DOHH2 (cell line): Measurements from ENCODE around the gene CKS1B.
"Not testable (repeated sequence)": the region's sequence is repeated elsewhere in the genome, so short reads cannot be mapped to it uniquely, and the experiment has no call there.

Experiments
- H3F3A ChIP-seq: fragments of 200-600 bp; sonication (generic), shearing (Covaris generic); 2 replicates; pipeline ENCODE4 v1.6.0; 2016; ENCODE audit warnings: antibody characterized with exemption, mild to moderate bottlenecking; ENCODE audit not compliant: control insufficient read depth, insufficient read depth
- H3K27ac ChIP-seq: fragments of 200-600 bp; sonication (generic); 2 replicates; pipeline ENCODE4 v1.5.1; 2014; ENCODE audit warnings: low read depth, mild to moderate bottlenecking, low read length, moderate library complexity
- H3K27me3 ChIP-seq: fragments of 200-600 bp; sonication (generic); 2 replicates; pipeline ENCODE4 v1.6.1; 2014; ENCODE audit warnings: mild to moderate bottlenecking, low read length, mixed read lengths; ENCODE audit not compliant: control insufficient read depth
- H3K36me3 ChIP-seq: fragments of 200-600 bp; sonication (generic); 2 replicates; pipeline ENCODE4 v1.6.1; 2014; ENCODE audit warnings: mild to moderate bottlenecking, low read length, moderate library complexity, mixed read lengths; ENCODE audit not compliant: control insufficient read depth
- H3K4me1 ChIP-seq: fragments of 200-600 bp; sonication (generic); 2 replicates; pipeline ENCODE4 v1.6.1; 2014; ENCODE audit warnings: mild to moderate bottlenecking, low read length, mixed read lengths; ENCODE audit not compliant: control insufficient read depth
- H3K4me2 ChIP-seq: fragments of 200-600 bp; sonication (generic); 2 replicates; pipeline ENCODE4 v1.6.0; 2014; ENCODE audit warnings: mild to moderate bottlenecking, low read length, moderate library complexity
- H3K4me3 ChIP-seq: fragments of 200-600 bp; sonication (generic); 2 replicates; pipeline ENCODE4 v1.5.1; 2014; ENCODE audit warnings: mild to moderate bottlenecking, low read length, mixed read lengths
- H3K79me2 ChIP-seq: fragments of 200-600 bp; sonication (generic); 2 replicates; pipeline ENCODE4 v1.6.1; 2014; ENCODE audit warnings: mild to moderate bottlenecking, low read length, mixed read lengths; ENCODE audit not compliant: control insufficient read depth
- H3K9me2 ChIP-seq: fragments of 200-600 bp; sonication (generic); replicated peaks from 2 replicates; pipeline ENCODE4 v1.6.1; 2014; ENCODE audit warnings: mild to moderate bottlenecking, low read length, mixed read lengths; ENCODE audit not compliant: control insufficient read depth
- H3K9me3 ChIP-seq: fragments of 200-600 bp; sonication (generic); 2 replicates; pipeline ENCODE4 v1.6.1; 2014; ENCODE audit warnings: antibody characterized with exemption, low read length, mixed read lengths; ENCODE audit not compliant: control insufficient read depth, insufficient read depth
- H4K20me1 ChIP-seq: fragments of 200-600 bp; sonication (generic); 2 replicates; pipeline ENCODE4 v1.6.0; 2014; ENCODE audit warnings: low read depth, mild to moderate bottlenecking, antibody characterized with exemption, low read length, moderate library complexity; ENCODE audit not compliant: control insufficient read depth, insufficient read depth
- CTCF ChIP-seq: fragments of 200-600 bp; sonication (generic); IDR thresholded peaks from one replicate; pipeline ENCODE4 v1.5.1; 2014; ENCODE audit warnings: antibody characterized with exemption, mild to moderate bottlenecking, low read depth, low read length; ENCODE audit not compliant: poor library complexity, severe bottlenecking
- EZH2phosphoT487 ChIP-seq: fragments of 200-600 bp; sonication (generic); IDR thresholded peaks from 2 replicates; pipeline ENCODE4 v1.6.1; 2017; ENCODE audit warnings: borderline replicate concordance, mild to moderate bottlenecking, antibody characterized with exemption, low read length, moderate library complexity, mixed read lengths

CKS1B gene

GRCh38 chr1:154994591-154994990, 20.1 kb downstream of the CKS1B start:
- Histone ChIP-seq H3K36me3 (peaks cover 13% of the 10 kb centered on the region), H3K4me2 (no peak overlapping the region), H3K27me3 (no peaks in the 10 kb centered on the region), H3K4me3 (no peak overlapping the region), H3K9me3 (no peaks in the 10 kb centered on the region), H4K20me1 (no peaks in the 10 kb centered on the region), H3K9me2 (no peaks in the 10 kb centered on the region), H3F3A (peaks cover 20% of the 10 kb centered on the region), H3K79me2 (no peaks in the 10 kb centered on the region; the same call in 1 of the 2 replicates), H3K4me1 (peaks cover 11% of the 10 kb centered on the region), H3K27ac (no peak overlapping the region)
- TF ChIP-seq CTCF = no peak
- TF ChIP-seq EZH2phosphoT487 = no peak

- H3K9me2 ChIP-seq, H3K4me2 ChIP-seq, H3K79me2 ChIP-seq, H3K36me3 ChIP-seq, H3K27me3 ChIP-seq, H3K27ac ChIP-seq, H3K4me3 ChIP-seq, H3K9me3 ChIP-seq, H4K20me1 ChIP-seq: not testable (repeated sequence)
- H3K4me1 ChIP-seq = peaks cover 19% of the 10 kb centered on the region
- peak; percentile 41 for TF ChIP-seq CTCF
- peaks cover 27% of the 10 kb centered on the region for H3F3A ChIP-seq
These were observed 21.0 kb downstream of the CKS1B start for GRCh38 chr1:154995301-154995983.

- Histone ChIP-seq H3K27me3 (no peaks in the 10 kb centered on the region), H3K36me3 (no peaks in the 10 kb centered on the region; the same call in 1 of the 2 replicates), H3K4me3 (no peak overlapping the region), H3K27ac (no peak overlapping the region), H3K4me2 (no peak overlapping the region), H3F3A (peaks cover 31% of the 10 kb centered on the region), H3K9me3 (no peaks in the 10 kb centered on the region), H4K20me1 (no peaks in the 10 kb centered on the region), H3K4me1 (peaks cover 27% of the 10 kb centered on the region), H3K79me2 (no peaks in the 10 kb centered on the region), H3K9me2 (no peaks in the 10 kb centered on the region)
- no peak for TF ChIP-seq CTCF
- no peak for TF ChIP-seq EZH2phosphoT487
These were observed 22.7 kb downstream of the CKS1B start for GRCh38 chr1:154996966-154997701.
